ENCODE results near the gene COQ2.
A peak's percentile ranks its signal among the peaks of the same experiment; 100 is the strongest.

DNA sequence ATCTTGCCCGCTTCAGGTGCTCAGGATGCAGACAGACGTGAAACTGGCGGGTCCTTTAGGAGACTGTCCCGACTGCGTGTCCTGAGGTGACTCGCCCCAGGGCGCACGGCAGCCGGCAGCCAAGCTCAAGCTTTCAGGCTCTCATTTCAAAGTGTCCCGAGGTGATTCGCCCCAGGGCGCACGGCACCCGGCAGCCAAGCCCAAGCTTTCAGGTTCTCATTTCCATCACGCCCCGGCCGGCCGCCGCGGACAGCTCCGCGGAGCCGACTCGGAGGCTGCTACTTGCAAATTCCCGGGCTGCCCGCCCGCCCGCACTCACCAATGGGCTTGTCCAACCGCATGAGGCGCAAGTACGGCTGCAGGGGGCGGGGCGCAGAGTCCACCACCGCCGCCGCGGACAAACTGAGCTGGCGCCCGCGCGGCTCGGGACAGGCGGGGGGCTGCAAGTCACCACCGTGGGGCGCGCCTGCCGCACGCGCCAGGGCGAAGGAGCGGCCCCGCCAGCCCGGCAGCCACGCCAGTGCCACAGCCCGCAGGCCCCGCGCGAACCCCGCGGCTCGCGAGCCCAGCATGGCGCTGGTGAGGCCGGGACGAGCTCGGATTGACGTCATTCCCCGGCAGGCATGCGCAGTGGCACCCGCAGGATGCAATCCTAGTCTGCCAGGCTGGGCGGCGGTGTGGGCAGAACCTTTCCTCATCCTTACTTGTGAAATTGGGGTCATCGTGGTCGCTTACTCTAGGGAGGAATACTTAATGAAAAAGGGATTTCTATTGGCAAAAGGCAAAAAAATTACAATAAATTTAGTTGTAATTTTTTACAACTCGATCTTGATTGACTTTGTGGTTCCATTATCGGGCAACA is at the start of gene COQ2:
- TF ChIP-seq, protein P1, sequence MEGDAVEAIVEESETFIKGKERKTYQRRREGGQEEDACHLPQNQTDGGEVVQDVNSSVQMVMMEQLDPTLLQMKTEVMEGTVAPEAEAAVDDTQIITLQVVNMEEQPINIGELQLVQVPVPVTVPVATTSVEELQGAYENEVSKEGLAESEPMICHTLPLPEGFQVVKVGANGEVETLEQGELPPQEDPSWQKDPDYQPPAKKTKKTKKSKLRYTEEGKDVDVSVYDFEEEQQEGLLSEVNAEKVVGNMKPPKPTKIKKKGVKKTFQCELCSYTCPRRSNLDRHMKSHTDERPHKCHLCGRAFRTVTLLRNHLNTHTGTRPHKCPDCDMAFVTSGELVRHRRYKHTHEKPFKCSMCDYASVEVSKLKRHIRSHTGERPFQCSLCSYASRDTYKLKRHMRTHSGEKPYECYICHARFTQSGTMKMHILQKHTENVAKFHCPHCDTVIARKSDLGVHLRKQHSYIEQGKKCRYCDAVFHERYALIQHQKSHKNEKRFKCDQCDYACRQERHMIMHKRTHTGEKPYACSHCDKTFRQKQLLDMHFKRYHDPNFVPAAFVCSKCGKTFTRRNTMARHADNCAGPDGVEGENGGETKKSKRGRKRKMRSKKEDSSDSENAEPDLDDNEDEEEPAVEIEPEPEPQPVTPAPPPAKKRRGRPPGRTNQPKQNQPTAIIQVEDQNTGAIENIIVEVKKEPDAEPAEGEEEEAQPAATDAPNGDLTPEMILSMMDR (IDR thresholded peaks at IDR 0.05), result peak in 3 of 4 experiments; percentile 56 to 59 (median 56)
- TF ChIP-seq POLR2AphosphoS5 (IDR thresholded peaks at IDR 0.05), result peak; percentile 70
- TF ChIP-seq POLR2A (IDR thresholded peaks at IDR 0.05), result peak; percentile 61 to 71
- no peak for TF ChIP-seq EP300 (IDR thresholded peaks at IDR 0.05)

Data from gastroesophageal sphincter (tissue), 3 donors.